Bronchial epithelial cell (primary cell): Measurements from ENCODE around the gene LYST. TPM values are rescaled to one million over a fixed set of nuclear protein-coding genes. Genes with fewer than 3 reads are reported as not detected.

Experiments
- DNase-seq: peaks from one replicate; pipeline ENCODE4 v3.0.0-alpha.2; 2010; ENCODE audit warnings: low read depth
- FAIRE-seq: peaks from 2 replicates; lab custom pipeline; 2011; peaks lifted over from hg19 to GRCh38; lab: Jason Lieb, UNC
- H3K27me3 ChIP-seq: 2 replicates; pipeline ENCODE4 v1.5.1; 2011; ENCODE audit warnings: low read length; ENCODE audit not compliant: control insufficient read depth, insufficient read depth
- H3K36me3 ChIP-seq: 2 replicates; pipeline ENCODE4 v1.5.1; 2011; ENCODE audit warnings: low read length; ENCODE audit not compliant: control insufficient read depth, insufficient read depth
- H3K4me3 ChIP-seq: 2 replicates; pipeline ENCODE4 v1.5.1; 2011; ENCODE audit warnings: mild to moderate bottlenecking, low read depth, low read length, control low read depth
- total RNA-seq: library from RNA; depleted of rRNA; stranded (reverse); fragments of >200 nt; gene quantifications from 2 replicates; pipeline ENCODE4 v1.2.1, GENCODE V29; 2014
- TF ChIP-seq, protein P1 (sequence below): IDR thresholded peaks from 2 replicates; pipeline ENCODE4 v1.5.1; 2011; ENCODE audit warnings: mild to moderate bottlenecking, moderate library complexity, low read length, control low read depth, inconsistent platforms; ENCODE audit not compliant: insufficient read depth, severe bottlenecking

LYST gene
- total RNA-seq, 1 donor from 2014 or later, result 14.0 TPM

DNA sequence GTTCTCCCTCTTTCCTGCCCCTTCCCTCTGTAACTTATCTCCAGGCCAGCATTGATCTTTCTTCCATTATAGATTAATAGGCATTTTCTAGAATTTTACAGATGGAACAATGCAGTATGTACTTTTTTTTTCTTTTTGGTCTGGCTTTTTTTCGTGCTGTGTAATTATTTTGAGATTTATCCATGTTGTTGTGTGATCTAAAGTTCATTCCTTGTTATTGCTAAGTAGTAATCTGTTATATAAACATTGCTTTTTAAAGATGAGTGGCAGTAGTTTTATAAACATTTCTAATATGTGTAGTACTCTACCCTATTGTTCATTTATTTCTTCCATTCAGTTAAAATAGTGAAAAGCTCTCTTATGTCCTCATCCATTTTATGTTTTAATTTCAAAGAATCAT, 5.9 kb downstream of the LYST start:
- Histone ChIP-seq H3K4me3 (no peak overlapping the region), H3K36me3 (no peaks in the 10 kb centered on the region), H3K27me3 (no peaks in the 10 kb centered on the region)
- DNase-seq (no peak), FAIRE-seq (no peak)
- TF ChIP-seq, protein P1, sequence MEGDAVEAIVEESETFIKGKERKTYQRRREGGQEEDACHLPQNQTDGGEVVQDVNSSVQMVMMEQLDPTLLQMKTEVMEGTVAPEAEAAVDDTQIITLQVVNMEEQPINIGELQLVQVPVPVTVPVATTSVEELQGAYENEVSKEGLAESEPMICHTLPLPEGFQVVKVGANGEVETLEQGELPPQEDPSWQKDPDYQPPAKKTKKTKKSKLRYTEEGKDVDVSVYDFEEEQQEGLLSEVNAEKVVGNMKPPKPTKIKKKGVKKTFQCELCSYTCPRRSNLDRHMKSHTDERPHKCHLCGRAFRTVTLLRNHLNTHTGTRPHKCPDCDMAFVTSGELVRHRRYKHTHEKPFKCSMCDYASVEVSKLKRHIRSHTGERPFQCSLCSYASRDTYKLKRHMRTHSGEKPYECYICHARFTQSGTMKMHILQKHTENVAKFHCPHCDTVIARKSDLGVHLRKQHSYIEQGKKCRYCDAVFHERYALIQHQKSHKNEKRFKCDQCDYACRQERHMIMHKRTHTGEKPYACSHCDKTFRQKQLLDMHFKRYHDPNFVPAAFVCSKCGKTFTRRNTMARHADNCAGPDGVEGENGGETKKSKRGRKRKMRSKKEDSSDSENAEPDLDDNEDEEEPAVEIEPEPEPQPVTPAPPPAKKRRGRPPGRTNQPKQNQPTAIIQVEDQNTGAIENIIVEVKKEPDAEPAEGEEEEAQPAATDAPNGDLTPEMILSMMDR, result no peak

DNA sequence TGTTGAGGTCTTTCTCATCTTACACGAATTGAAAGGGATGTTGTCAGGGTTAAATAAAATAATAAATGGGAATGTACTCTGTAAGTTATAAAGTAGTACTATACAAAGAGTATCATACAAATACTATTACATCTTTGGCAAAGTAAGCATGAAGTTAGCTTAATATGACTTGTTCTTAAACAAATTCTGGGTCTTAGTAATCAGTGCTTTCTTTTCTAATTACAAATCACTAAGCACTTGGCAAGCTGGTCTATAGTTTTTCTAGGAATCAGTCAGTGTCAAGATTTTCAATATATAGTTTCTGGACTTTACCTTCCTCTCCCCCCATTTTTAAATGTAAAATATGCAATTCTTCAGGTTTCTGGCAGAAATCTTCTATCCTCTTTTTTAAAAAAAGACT, 6.9 kb downstream of the LYST start:
- FAIRE-seq (no peak), DNase-seq (no peak)
- Histone ChIP-seq H3K4me3 (no peak overlapping the region), H3K36me3 (no peaks in the 10 kb centered on the region), H3K27me3 (no peaks in the 10 kb centered on the region)
- TF ChIP-seq, protein P1, result no peak

DNA sequence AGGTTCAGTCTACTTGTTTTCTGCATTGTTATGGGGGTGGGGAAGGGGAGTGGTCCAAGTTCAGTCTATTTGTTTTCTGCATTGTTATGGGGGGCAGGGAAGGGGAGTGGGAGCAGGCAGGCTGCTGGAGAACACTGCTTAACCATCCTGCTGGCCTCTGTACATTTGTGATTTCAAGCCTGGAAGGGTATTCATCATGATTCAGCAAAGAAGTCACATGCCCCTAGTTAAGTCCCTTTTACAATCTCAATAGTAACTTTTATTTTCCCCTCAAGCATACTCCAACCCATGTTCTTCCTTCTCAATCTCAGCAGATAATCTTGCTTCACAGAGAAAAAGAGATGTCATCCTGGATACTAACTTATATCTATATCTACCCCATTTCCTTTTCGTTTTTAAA, 7.9 kb downstream of the LYST start:
- no peak overlapping the region for H3K4me3 ChIP-seq
- no peaks in the 10 kb centered on the region for H3K27me3 ChIP-seq
- DNase-seq, result no peak
- FAIRE-seq, result no peak
- TF ChIP-seq, protein P1, result no peak
- H3K36me3 ChIP-seq, result no peaks in the 10 kb centered on the region

DNA sequence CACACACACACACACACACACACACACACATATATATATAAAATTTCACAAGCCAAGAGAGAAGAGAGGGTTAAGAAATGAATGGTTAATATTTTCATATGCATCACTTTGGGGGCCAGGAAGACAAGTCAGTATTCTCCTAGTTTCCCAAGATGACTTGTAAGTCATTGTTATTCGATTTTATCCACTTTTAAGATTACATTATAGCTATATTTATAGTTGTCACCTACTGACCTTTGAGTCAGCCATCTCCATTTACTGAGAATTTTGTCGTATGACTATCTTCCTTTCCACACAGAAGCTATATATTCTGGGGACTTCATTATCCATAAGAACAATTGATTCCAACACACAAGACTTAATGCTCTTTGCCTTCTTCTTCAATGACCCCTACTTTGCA, 8.9 kb downstream of the LYST start:
- no peak for DNase-seq
- FAIRE-seq, result no peak
- TF ChIP-seq, protein P1, result no peak
- Histone ChIP-seq H3K27me3 (no peaks in the 10 kb centered on the region), H3K4me3 (no peak overlapping the region), H3K36me3 (no peaks in the 10 kb centered on the region)

DNA sequence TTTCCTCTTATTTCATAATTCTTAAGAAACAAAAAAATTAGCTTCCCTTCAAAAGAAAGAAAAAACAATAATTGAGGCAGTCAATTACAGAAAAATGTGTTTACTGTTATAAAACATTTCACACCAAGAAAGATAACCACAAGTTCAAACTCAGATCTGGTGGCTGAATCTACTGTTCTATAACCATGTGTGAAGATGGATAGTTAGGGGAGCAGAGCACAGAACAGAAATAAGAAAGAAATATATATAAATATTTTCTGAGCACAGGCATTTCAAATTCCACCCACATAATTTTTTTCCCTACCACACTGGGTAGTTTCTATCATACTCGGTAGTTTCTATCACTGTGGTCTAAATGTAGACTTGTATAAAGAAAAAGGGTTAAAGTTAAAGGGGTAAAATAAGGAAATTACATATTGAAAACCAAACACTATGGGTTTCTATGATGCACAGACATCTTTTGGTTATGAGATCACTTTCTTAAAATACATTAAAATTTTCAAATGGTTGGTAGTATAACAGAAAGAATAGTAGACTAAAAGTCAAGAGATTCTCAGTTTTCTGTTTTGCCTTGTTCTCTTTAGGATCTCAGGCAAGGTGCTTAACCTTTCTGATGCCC, 10.8 kb downstream of the LYST start:
- FAIRE-seq, result no peak
- no peaks in the 10 kb centered on the region for H3K36me3 ChIP-seq

DNA sequence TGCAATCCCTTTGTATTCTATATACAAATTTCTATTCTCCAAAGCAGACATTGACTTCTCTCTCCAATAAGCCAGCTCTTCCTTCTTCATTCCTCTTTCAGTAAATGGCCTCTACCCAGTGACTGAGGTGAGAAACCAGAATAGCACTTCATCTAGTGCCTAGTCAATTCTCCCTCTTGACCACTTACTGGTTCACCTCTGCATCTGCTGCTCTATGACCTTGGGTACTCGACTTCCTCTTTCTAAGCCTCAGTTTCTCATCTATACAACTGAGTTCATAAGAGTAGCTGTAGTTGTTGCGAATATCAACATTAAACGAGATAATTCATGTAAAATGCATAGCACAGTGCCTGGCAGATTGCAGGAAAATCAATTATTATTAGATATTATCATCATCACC, 12.4 kb downstream of the LYST start:
- DNase-seq, result no peak
- Histone ChIP-seq H3K27me3 (no peaks in the 10 kb centered on the region), H3K4me3 (no peak overlapping the region), H3K36me3 (no peaks in the 10 kb centered on the region)
- TF ChIP-seq, protein P1, result no peak
- no peak for FAIRE-seq

More for the DNA sequence above, 10.8 kb downstream of the LYST start:
- Histone ChIP-seq H3K27me3 (no peaks in the 10 kb centered on the region), H3K4me3 (no peak overlapping the region)
- DNase-seq, result no peak
- TF ChIP-seq, protein P1, result no peak
